ENCODE measurements around the gene ATP5F1E.

Gene ATP5F1E

GRCh38 chr20:59071216-59071615, 39.1 kb upstream of the ATP5F1E start:
- Histone ChIP-seq H2AFZ (ENCODE audit: low read length) (no peak overlapping the region), H3K4me3 (ENCODE audit: low read length, poor library complexity, severe bottlenecking) (no peak overlapping the region), H3K4me1 (ENCODE audit: insufficient read depth, low read length, poor library complexity, severe bottlenecking) (no peaks in the 10 kb centered on the region), H3K79me2 (ENCODE audit: insufficient read depth, low read length) (no peaks in the 10 kb centered on the region), H3K9ac (ENCODE audit: low read depth, low read length, poor library complexity, severe bottlenecking) (no peak overlapping the region), H3K4me2 (ENCODE audit: low read depth, low read length, poor library complexity, severe bottlenecking) (no peak overlapping the region), H3K27me3 (ENCODE audit: insufficient read depth, low read length, poor library complexity, severe bottlenecking) (no peaks in the 10 kb centered on the region), H3K36me3 (ENCODE audit: insufficient read depth, low read length) (no peaks in the 10 kb centered on the region), H3K9me2 (replicated peaks; ENCODE audit: low read depth, low read length) (no peaks in the 10 kb centered on the region), H3F3A (ENCODE audit: low read depth) (no peaks in the 10 kb centered on the region), H4K20me1 (ENCODE audit: insufficient read depth, low read length, poor library complexity, severe bottlenecking) (no peaks in the 10 kb centered on the region), H3K9me3 (ENCODE audit: insufficient read depth, low read depth, low read length) (no peaks in the 10 kb centered on the region)
- no peak for TF ChIP-seq EZH2phosphoT487 (IDR thresholded peaks at IDR 0.05; ENCODE audit: borderline replicate concordance)
- no peak for TF ChIP-seq CTCF (conservative IDR thresholded peaks at IDR 0.05; ENCODE audit: low read length)

GRCh38 chr20:59069026-59069425, 36.9 kb upstream of the ATP5F1E start:
- no peaks in the 10 kb centered on the region for H3K9me2 ChIP-seq (replicated peaks; ENCODE audit: low read depth, low read length)
- TF ChIP-seq CTCF (conservative IDR thresholded peaks at IDR 0.05; ENCODE audit: low read length), result no peak
- no peak for TF ChIP-seq EZH2phosphoT487 (IDR thresholded peaks at IDR 0.05; ENCODE audit: borderline replicate concordance)
- H3K9me3 ChIP-seq (ENCODE audit: insufficient read depth, low read depth, low read length), result no peaks in the 10 kb centered on the region
- H3K4me3 ChIP-seq (ENCODE audit: low read length, poor library complexity, severe bottlenecking), result no peak overlapping the region
- H3F3A ChIP-seq (ENCODE audit: low read depth), result no peaks in the 10 kb centered on the region
- H3K36me3 ChIP-seq (ENCODE audit: insufficient read depth, low read length), result no peaks in the 10 kb centered on the region
- H3K4me2 ChIP-seq (ENCODE audit: low read depth, low read length, poor library complexity, severe bottlenecking), result no peak overlapping the region
- H2AFZ ChIP-seq (ENCODE audit: low read length), result no peak overlapping the region
- H3K79me2 ChIP-seq (ENCODE audit: insufficient read depth, low read length), result no peaks in the 10 kb centered on the region
- no peak overlapping the region for H3K9ac ChIP-seq (ENCODE audit: low read depth, low read length, poor library complexity, severe bottlenecking)
- no peaks in the 10 kb centered on the region for H4K20me1 ChIP-seq (ENCODE audit: insufficient read depth, low read length, poor library complexity, severe bottlenecking)
- no peaks in the 10 kb centered on the region for H3K4me1 ChIP-seq (ENCODE audit: insufficient read depth, low read length, poor library complexity, severe bottlenecking)
- peaks cover 8% of the 10 kb centered on the region for H3K27me3 ChIP-seq (ENCODE audit: insufficient read depth, low read length, poor library complexity, severe bottlenecking)

- Histone ChIP-seq H3K27me3 (ENCODE audit: insufficient read depth, low read length, poor library complexity, severe bottlenecking) (peaks cover 8% of the 10 kb centered on the region), H3F3A (ENCODE audit: low read depth) (no peaks in the 10 kb centered on the region), H3K9me2 (replicated peaks; ENCODE audit: low read depth, low read length) (no peaks in the 10 kb centered on the region), H3K4me2 (ENCODE audit: low read depth, low read length, poor library complexity, severe bottlenecking) (no peak overlapping the region), H3K79me2 (ENCODE audit: insufficient read depth, low read length) (no peaks in the 10 kb centered on the region), H4K20me1 (ENCODE audit: insufficient read depth, low read length, poor library complexity, severe bottlenecking) (no peaks in the 10 kb centered on the region), H3K36me3 (ENCODE audit: insufficient read depth, low read length) (no peaks in the 10 kb centered on the region), H3K9me3 (ENCODE audit: insufficient read depth, low read depth, low read length) (no peaks in the 10 kb centered on the region), H2AFZ (ENCODE audit: low read length) (no peak overlapping the region), H3K9ac (ENCODE audit: low read depth, low read length, poor library complexity, severe bottlenecking) (no peak overlapping the region), H3K4me3 (ENCODE audit: low read length, poor library complexity, severe bottlenecking) (no peak overlapping the region), H3K4me1 (ENCODE audit: insufficient read depth, low read length, poor library complexity, severe bottlenecking) (no peaks in the 10 kb centered on the region)
- TF ChIP-seq EZH2phosphoT487 (IDR thresholded peaks at IDR 0.05; ENCODE audit: borderline replicate concordance), result no peak
- TF ChIP-seq CTCF (conservative IDR thresholded peaks at IDR 0.05; ENCODE audit: low read length), result no peak
Measured at GRCh38 chr20:59068534-59068933, 36.4 kb upstream of the ATP5F1E start.
